Activated CD4-positive, alpha-beta T cell treated with anti-CD3 and anti-CD28 coated beads, Interleukin-2, Interleukin-6, amounts not matched to agents 100 ng/mL and 50 ng/mL, durations not matched to agents 16 hours and 8 hours (primary cell): ENCODE data around the gene SLC8B1.

Source experiments
- DNase-seq: peaks from one replicate; pipeline ENCODE4 v3.0.0-alpha.2; 2020

SLC8B1 gene

GRCh38 chr12:113266106-113266895 is 68.6 kb downstream of the SLC8B1 start:
- no peak for DNase-seq

GRCh38 chr12:113263431-113263963 is 71.4 kb downstream of the SLC8B1 start:
- no peak for DNase-seq

GRCh38 chr12:113262710-113263109 is 72.2 kb downstream of the SLC8B1 start:
- DNase-seq: no peak

DNA sequence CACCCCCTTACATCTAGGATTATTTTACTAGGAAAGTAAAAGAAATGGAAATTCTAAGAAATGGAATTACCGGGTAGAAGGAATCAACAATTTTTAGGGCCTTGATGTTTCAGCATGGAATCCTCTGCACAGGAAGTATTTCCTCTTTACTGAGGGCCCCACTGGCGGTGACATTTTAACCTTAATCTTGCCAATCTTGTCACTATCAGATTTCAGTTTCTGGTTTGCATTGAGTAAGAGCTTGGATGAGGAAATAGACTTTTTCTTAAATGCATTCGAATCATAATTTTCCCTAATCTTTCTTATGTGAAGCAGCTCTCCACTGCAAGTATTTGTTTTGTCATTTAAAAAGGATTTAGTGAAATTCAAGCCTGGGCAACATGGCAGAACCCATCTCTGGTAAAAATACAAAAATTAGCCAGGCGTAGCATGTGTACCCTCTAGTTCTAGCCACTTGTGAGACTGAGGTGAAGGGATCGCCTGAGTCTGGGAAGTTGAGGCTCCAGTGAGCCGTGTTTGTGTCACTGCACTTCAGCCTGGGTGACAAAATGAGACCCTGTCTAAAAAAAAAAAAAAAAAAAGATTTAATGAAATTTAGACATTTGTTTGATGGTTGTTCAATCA is 73.0 kb downstream of the SLC8B1 start:
- peak; percentile 73 for DNase-seq

GRCh38 chr12:113260636-113261300 is 74.1 kb downstream of the SLC8B1 start:
- DNase-seq: no peak

DNA sequence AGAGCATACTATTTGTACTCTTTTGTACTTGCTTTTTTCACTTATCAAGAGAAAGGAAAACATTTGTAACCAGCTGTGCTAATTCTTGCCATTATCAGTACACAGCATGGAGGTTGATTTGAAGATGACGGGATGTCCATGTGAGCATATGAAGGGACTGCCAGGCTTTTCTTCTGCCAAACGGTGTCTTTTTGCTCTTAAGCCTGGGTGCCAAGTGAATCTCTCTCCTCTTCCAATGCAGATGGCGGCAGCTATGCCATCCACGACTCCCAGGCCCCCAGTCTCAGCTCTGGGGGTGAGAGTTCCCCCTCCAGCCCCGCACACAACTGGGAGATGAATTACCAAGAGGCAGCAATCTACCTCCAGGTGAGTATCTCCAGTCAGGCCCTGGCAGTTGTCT is 74.8 kb downstream of the SLC8B1 start:
- DNase-seq: no peak

DNA sequence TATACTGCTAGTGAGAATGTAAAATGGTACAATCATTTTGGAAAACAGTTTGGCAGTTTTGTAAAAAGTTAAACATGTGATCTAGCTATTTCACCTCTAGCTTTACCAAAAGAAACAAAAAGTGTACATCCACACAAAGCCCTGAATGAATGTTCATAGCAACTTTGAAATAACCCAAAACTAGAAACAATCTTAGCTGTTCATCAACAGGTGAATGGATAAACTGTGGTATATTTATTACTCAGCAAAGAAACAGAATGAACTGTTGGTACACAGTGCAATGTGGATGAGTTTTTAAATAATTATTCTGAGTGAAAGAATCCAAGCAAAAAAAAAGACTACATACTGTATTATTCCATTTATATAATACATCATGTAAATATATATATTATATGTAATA is 77.3 kb downstream of the SLC8B1 start:
- DNase-seq: peak; percentile 7

DNA sequence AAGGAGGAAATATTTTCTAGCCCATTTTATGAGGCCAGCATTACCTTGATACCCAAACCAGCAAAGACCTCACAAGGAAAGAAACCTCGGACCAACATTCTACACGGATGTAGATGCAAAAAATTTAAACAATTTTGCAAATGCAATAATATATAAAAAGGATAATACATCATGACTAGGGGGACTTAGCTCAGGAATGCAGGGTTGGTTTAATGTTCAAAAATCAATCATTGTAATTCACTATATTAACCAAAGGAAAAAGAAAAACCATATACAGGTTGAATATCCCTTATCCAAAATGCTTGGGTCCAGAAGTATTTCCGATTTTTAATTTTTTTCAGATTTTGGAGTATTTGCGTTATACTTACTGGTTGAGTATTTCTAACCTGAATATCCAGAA is 80.6 kb downstream of the SLC8B1 start:
- no peak for DNase-seq

DNA sequence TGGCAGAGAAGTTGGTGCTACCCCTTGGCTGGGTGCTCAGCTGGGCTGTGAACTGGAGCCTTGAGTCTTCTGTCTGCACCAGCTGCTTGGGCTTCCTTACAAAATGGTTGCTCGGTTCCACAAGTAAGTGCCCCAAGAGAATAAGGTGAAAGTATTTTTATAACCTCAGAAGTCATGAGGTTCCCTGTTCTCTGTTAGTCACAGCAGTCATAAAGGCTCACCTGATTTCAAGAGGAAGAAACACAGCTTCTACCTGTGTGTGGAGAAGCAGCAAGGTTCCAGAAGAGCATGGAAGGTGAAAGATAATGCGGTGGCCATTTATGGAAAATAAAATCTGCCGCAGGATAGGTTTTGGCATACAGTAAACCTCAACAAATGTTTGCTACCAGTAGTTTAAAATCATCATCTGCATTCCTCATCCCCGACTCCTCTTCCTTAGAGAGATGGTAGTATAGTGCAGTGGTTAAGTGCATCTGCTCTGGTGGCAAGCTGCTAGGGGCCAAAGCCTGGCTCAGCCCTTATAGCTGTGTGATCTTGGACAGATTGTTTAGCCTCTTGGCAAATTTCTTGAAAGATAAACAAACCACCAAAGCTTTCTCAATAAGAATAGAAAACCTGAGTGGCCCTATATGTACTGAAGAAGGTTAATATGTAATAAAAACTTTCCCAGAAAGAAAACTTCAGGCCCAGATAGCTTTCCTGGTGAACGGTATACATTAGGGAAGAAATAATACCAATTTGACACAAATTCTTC is 81.2 kb downstream of the SLC8B1 start:
- no peak for DNase-seq

GRCh38 chr12:113252494-113252893 is 82.4 kb downstream of the SLC8B1 start:
- DNase-seq: no peak

DNA sequence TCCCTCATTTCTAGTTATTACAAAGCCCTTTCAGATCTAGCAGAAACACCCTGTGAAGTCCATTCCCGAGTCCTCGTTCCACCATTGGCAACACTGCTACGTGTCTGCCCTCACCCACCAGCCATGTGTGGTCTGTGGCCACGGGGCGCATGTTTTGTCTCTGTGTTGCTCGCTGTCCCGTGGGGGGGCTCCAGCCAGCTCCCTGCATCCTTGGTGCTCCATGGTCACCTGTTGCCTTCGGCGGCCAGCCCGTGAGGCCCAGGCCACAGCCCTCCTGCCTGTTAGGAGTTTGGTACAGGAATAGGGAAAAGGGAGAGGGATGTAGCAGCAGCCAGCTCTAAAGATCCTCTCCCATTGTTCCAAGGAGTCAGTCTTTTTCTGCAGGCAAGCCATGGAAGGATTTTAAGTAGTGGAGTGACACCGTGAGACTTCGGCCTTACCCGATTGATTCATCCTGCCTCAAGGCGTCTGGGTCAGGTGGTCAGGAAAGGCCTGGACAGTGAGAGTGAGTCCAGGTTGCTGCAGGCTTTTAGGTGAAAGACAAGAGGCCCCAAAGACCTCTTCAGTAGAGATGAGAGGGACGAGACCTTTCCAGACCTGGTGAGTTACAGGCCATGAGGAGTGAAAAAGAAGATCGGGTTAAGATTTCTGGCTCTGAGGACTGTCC is 83.4 kb downstream of the SLC8B1 start:
- no peak for DNase-seq

DNA sequence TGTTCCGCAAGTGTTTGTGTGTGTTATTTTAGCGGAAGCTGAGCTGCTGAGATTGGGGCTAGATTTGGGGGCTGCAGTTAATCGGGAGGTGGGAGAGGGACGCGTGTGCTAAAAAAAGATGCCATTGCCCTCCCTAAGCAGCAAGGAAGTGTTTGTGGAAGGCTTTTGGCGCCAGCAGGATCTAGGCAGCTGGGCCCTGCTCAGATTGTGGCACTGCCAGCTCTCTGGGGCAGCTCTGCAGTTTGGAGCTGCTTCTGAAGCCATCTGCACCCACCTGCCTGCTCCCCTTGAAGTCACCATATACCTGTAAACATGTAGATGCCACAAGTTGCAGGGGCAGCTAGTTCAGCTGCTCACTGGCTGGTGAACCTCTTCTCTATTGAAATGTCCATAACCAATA is 84.9 kb downstream of the SLC8B1 start:
- DNase-seq: no peak

DNA sequence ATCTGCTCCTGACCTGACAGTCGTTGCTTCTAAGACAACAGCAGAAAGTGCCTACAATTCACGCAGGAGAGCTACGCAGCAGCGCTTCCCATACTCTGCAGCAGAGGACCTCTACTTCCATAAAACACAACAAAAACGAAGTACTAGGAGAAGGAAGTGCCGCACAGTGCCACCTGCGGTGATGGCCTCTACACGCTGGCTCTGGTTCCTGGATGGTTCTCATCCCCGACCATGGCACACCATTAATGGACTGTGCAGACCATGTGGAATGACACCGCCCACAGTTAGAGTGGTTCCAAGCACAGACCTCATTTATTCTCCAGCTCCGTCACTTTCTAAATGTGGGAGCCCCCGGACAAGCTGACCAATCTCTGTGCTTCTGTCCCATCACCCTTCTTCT is 85.4 kb downstream of the SLC8B1 start:
- DNase-seq: no peak

- DNase-seq: no peak
Observed at GRCh38 chr12:113248842-113249435, 86.0 kb downstream of the SLC8B1 start.
